NT2/D1 (cell line): ENCODE data around the gene PRPSAP2.

Experiments
- SUZ12 ChIP-seq: IDR thresholded peaks from 2 replicates; pipeline ENCODE4 v1.6.1; 2011; ENCODE audit not compliant: insufficient read length, insufficient read depth; ENCODE audit errors: extremely low read depth
- YY1 ChIP-seq: IDR thresholded peaks from 2 replicates; pipeline ENCODE4 v1.6.1; 2011; ENCODE audit not compliant: insufficient read length, insufficient read depth
- ZNF274 ChIP-seq: IDR thresholded peaks from 2 replicates; pipeline ENCODE4 v1.6.1; 2011; ENCODE audit warnings: mild to moderate bottlenecking, low read depth, low read length

DNA sequence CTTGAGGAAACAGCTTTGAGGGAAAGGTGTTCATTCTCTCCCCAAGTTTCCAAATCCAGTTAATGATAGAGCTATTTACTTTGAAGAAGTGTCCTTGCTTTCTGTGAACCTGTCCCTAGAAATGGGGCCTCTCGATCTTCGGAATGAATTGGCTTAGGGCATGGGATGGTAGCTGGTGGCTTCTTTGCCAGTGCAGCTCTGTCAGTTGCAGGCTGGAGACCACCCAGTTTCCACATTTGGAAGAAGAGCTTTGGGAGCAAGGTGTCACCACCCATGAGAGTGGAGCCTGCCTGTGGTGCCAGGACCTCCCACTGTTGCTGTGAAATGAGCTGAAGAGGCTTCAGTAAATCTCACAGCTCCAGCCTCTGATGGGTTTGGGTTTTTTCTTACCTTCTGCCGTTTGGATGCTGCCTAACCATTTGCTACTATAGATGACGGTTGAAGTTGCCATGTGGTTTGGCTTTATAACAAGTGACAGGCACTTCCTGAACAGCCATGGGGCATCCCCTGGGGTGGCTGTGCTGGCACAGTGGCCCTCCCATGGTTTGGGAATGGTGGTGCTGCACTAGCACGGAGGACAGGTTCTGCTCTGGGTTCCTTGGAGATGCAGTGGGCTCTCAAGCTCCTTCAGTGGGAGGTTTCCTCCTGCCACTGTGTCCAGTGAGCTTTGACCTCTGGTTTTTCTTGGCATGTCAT is 74.6 kb downstream of the PRPSAP2 start:
- TF ChIP-seq YY1: no peak
- no peak for TF ChIP-seq SUZ12
- no peak for TF ChIP-seq ZNF274
